Loucy (cell line): ENCODE data around the gene ADCY10.

Experiments
- EZH2phosphoT487 ChIP-seq: fragments of 200-600 bp; IDR thresholded peaks from 2 replicates; pipeline ENCODE4 v1.6.1; 2018; ENCODE audit warnings: antibody characterized with exemption, mild to moderate bottlenecking, moderate library complexity, borderline replicate concordance
- TF ChIP-seq, protein P1 (sequence below): fragments of 200-600 bp; sonication (generic); conservative IDR thresholded peaks from 2 replicates; pipeline ENCODE4 v1.5.1; 2014; ENCODE audit warnings: mild to moderate bottlenecking, antibody characterized with exemption, low read length

- TF ChIP-seq, protein P1, sequence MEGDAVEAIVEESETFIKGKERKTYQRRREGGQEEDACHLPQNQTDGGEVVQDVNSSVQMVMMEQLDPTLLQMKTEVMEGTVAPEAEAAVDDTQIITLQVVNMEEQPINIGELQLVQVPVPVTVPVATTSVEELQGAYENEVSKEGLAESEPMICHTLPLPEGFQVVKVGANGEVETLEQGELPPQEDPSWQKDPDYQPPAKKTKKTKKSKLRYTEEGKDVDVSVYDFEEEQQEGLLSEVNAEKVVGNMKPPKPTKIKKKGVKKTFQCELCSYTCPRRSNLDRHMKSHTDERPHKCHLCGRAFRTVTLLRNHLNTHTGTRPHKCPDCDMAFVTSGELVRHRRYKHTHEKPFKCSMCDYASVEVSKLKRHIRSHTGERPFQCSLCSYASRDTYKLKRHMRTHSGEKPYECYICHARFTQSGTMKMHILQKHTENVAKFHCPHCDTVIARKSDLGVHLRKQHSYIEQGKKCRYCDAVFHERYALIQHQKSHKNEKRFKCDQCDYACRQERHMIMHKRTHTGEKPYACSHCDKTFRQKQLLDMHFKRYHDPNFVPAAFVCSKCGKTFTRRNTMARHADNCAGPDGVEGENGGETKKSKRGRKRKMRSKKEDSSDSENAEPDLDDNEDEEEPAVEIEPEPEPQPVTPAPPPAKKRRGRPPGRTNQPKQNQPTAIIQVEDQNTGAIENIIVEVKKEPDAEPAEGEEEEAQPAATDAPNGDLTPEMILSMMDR = no peak
- no peak for TF ChIP-seq EZH2phosphoT487
These were observed 108.8 kb downstream of the ADCY10 start for GRCh38 chr1:167805041-167805556.
